Measurements from ENCODE around the gene CBX3. TPM values are rescaled to one million over a fixed set of nuclear protein-coding genes. Genes with fewer than 3 reads are reported as not detected.
"Not testable (repeated sequence)": the region's sequence is repeated elsewhere in the genome, so short reads cannot be mapped to it uniquely, and the experiment has no call there.

The CBX3 gene
- total RNA-seq, 1 donor from 2014 or later: 151 TPM

- peak overlapping the region; percentile 33 for H3K4me3 ChIP-seq (ENCODE audit: low read depth, low read length)
- TF ChIP-seq CTCF (conservative IDR thresholded peaks at IDR 0.05; ENCODE audit: low read depth, low read length): no peak
- DNase-seq (ENCODE audit: low read depth): peak; percentile 92
Observed at GRCh38 chr7:26156451-26157420, 44.8 kb upstream of the CBX3 start.

GRCh38 chr7:26157520-26158105 lies 43.9 kb upstream of the CBX3 start:
- H3K4me3 ChIP-seq (ENCODE audit: low read depth, low read length): no peak overlapping the region
- DNase-seq (ENCODE audit: low read depth): no peak
- TF ChIP-seq CTCF (conservative IDR thresholded peaks at IDR 0.05; ENCODE audit: low read depth, low read length): no peak

- DNase-seq (ENCODE audit: low read depth): peak; percentile 57
- H3K4me3 ChIP-seq (ENCODE audit: low read depth, low read length): no peak overlapping the region
- no peak for TF ChIP-seq CTCF (conservative IDR thresholded peaks at IDR 0.05; ENCODE audit: low read depth, low read length)
Observed at GRCh38 chr7:26159243-26159642, 42.3 kb upstream of the CBX3 start.

- no peak for TF ChIP-seq CTCF (conservative IDR thresholded peaks at IDR 0.05; ENCODE audit: low read depth, low read length)
- H3K4me3 ChIP-seq (ENCODE audit: low read depth, low read length): no peak overlapping the region
- DNase-seq (ENCODE audit: low read depth): no peak
Observed at GRCh38 chr7:26160896-26161295, 40.6 kb upstream of the CBX3 start.

- H3K4me3 ChIP-seq (ENCODE audit: low read depth, low read length): no peak overlapping the region
- DNase-seq (ENCODE audit: low read depth): no peak
- no peak for TF ChIP-seq CTCF (conservative IDR thresholded peaks at IDR 0.05; ENCODE audit: low read depth, low read length)
Observed at GRCh38 chr7:26162431-26162830, 39.1 kb upstream of the CBX3 start.

GRCh38 chr7:26163804-26164203 lies 37.7 kb upstream of the CBX3 start:
- DNase-seq (ENCODE audit: low read depth); H3K4me3 ChIP-seq (ENCODE audit: low read depth, low read length): not testable (repeated sequence)

- no peak for DNase-seq (ENCODE audit: low read depth)
- H3K4me3 ChIP-seq (ENCODE audit: low read depth, low read length): no peak overlapping the region
- TF ChIP-seq CTCF (conservative IDR thresholded peaks at IDR 0.05; ENCODE audit: low read depth, low read length): no peak
Observed at GRCh38 chr7:26165950-26166683, 35.4 kb upstream of the CBX3 start.
